ENCODE measurements around the gene RNF113B. TPM values are rescaled to one million over a fixed set of nuclear protein-coding genes. Genes with fewer than 3 reads are reported as not detected.

RNF113B gene
- total RNA-seq, 1 donor from 2014 or later, result not detected

DNA sequence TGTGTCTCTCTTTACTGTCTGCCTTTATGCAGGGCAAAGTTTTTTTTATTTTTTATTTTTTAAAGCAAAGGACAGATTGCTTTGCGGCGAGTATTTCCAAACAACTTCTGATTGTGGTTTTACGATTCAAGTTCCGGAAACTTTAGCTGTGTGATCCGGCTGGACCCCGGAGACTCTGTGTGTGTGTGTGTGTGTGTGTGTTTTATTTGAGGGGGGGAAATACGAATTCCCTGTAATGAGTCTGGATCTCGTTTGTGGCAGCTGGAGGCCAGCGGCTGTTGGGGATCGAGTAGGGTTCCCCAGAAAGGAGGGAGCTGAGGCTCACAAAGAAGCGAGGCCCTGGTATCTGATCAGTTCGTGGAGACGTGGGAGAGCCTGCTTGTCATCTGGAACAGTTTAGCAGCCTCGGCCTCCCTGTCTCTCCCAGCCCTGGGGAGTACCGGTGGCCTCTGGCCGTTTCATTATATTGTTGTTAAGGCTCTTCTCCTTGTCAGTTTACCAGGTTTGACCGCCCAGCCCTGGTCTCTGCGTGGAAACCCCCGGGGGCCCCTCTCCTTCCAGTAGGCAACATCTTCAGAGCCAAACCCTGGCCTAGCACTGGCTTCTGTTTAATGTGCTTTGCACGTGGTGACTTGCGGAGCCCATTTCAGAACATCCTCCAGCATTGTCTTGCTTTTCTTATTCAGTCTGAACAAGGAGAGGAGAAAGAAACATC lies 32.9 kb downstream of the RNF113B start:
- no peak for DNase-seq (ENCODE audit: low spot score)
- intact Hi-C loops (cut with DNase I), result loop anchor here (5.0 kb wide), 3 partner anchors 68 to 528 kb away; no protein-coding TSS in a partner anchor

DNA sequence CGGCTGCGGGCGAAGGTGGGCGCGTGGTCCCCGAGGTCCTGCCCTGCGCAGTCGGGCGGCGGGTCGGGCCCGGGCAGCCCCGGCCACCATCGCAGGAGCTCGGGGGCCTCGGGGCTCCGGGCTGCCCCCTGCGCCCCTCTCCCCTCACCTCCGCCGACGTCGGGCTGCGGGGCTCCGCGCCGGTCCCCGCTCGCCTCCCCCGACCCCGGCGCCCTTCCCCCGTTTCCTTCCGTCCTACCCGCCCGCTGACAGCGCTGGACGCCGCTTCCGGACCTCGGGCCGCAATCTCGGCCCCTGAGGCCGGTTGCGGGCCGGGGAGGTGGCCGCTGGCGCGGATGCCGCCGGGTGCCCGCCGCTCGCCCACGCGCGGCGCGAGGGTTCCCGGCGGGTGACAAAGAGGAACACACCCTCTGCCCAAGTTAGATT lies 33.5 kb downstream of the RNF113B start:
- DNase-seq (ENCODE audit: low spot score), result no peak
- intact Hi-C loops (cut with DNase I), result loop anchor here (2.0 to 5.0 kb wide), 4 partner anchors 29 to 529 kb away; no protein-coding TSS in a partner anchor

DNA sequence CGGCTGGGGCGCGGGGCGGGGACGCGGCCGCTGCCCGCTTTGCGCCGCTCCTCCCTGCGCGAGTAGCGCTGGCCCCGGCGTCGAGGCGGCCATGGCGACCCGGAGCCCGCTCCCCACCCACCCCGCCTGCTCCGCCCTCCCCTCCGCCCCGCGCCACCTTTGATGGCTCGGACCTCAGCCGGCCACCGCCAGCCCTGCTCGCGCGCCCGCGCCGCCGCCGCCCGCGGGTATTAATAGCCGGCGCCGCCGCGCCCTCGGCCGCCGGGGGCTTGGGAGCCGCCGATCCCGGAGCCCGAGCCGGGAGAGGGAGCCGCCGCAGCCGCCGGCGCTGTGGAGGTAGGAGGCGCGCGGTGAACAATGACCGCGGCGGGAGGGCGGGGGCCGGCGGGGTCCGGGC lies 33.9 kb downstream of the RNF113B start:
- peak; percentile 79 for DNase-seq (ENCODE audit: low spot score)
- intact Hi-C loops (cut with DNase I), result loop anchor here (2.0 to 5.0 kb wide), 4 partner anchors 30 to 529 kb away; no protein-coding TSS in a partner anchor

DNA sequence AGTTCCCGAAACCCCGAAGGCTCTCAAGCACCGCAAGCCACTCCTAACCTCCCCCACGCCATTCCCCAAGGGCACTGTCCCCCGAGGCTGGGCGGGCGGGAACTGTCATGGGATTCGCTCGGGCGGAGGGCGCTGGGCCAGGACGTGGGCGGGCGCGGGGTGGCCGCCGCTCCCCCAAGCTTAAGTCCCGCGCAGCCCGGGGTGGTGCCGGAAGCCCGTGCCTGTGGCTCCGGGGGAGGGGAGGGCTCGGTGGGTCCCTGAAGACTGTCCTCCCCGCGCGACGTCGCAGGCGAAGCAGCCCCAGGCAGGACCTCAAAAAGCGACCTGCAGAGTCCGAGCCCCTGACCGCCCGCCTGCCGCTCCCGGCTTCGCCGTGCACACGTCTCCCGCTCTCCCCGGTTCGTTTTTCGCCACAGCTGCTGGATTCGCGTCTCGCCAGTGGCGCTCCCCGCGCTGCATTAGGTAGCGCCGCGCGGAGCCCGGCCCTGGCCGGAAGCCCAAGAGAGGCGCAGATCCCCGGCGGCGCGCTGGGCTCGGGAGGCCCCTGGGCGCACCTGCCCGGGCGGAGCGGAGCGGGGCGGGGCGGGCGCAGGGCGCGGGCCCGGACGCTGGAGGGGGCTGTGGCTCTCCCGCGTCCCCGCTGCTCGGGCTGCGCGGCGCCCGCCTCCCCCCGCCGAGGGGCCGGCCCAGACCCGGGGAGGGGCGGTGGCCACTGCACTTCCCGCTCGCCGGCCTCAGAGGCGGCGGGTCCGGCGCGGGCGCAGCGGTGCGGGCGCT lies 34.5 kb downstream of the RNF113B start, which contains the start of gene FARP1:
TSS of gene FARP1 (plus strand) at position 715 of the 777 bp plus-strand sequence. CDS start 70,149 bp downstream, outside the sequence.
- DNase-seq (ENCODE audit: low spot score), result peak; percentile 80
- intact Hi-C loops (cut with DNase I), result loop anchor here (2.0 to 5.0 kb wide), 4 partner anchors 30 to 530 kb away; no protein-coding TSS in a partner anchor

DNA sequence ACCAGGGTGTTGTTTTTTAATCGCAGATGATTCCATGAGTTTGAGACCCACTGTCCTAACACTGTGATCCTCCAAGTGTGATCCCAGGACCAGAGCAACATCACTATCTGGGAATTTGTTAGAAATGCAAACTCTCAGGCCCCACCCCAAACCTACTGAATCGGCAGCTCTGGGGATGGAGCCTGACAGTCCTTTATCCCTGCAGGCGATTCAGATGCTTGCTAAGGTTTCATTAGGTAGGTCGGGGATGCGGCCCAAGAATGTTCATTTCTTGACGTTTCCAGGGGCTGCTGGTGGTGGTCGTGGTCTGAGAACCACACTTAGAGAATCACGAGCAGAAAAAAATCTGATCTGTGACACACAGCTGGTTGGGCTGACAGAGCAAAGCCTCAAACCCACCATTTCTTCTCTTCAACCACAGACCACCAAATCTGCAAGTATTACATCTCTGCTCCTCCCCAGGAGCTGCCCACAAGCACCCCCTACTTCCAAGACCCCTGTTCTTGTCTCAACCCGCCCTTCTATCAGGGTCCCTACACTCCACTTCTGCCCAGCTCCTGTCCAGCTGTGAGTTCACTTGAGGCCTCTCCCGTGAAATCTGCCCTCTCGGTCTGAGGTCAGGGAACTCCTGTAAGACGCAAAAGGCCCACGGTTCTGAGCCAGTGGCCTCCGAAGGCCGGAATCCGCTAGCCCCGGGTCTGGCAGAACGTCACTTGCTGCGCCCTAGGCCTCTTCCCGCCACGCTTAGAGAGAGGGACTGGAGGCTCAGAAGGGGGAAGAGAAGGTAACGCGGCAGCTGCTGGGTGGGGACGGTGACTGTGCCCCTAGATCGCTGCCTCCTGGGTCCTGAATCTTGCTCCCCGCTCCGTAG lies 35.3 kb downstream of the RNF113B start:
- no peak for DNase-seq (ENCODE audit: low spot score)
- intact Hi-C loops (cut with DNase I), result loop anchor here (2.0 to 5.0 kb wide), 4 partner anchors 31 to 531 kb away; no protein-coding TSS in a partner anchor

DNA sequence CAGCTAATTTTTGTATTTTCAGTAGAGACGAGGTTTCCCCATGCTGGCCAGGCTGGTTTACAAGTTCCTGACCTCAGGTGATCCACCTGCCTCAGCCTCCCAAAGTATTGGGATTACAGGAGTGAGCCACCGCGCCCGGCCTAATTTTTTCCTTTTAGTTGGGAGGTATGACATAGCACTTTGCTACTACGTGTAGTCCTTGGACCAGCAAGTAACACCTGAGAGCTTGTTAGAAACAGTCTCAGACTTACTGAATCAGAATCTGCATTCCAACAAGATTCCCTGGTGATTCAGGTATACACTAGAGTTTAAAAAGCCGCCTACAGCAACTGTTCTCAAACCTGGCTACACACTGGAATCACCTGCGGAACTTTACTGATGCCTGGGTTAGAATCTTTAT lies 36.0 kb downstream of the RNF113B start:
- no peak for DNase-seq (ENCODE audit: low spot score)
- intact Hi-C loops (cut with DNase I), result loop anchor here (5.0 kb wide), 3 partner anchors 71 to 531 kb away; no protein-coding TSS in a partner anchor

DNA sequence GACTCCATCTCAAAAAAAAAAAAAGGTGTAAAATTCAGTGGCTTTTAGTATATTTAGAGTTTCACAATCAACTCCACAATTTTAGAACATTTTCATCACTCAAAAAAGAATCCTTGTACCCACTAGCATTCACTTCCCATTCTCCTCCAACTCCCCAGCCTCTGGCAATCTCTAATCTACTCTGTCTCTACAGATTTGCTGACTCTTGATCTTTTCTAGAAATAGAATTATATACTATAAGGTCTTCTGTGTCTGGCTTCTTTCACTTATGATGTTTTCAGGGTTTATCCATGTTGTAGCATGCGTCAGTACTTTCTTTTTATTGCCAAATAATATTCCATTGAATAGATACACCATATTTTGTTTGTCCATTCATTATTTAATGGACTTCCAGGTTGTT lies 42.2 kb downstream of the RNF113B start:
- no peak for DNase-seq (ENCODE audit: low spot score)
- intact Hi-C loops (cut with DNase I), result no loop called here

DNA sequence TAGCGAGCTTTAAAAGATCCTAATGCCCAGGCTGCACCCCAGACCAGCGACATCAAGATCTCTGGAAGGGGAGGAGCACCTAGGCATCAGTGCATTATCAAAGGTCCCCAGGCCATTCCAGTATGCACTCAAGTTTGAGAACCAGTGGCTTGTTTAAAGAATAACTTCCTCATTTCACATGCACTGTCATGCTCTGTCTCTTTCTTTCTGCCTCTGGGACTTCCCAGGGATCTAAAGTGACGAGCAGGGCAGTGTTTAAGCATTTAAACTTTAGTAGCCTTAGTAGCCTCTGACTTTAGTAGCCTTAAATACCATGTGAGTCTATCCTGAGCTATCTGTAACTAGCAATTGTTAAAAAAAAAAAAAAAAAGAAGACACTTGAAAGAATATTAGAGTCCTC lies 43.1 kb downstream of the RNF113B start:
- no peak for DNase-seq (ENCODE audit: low spot score)
- intact Hi-C loops (cut with DNase I), result no loop called here

DNA sequence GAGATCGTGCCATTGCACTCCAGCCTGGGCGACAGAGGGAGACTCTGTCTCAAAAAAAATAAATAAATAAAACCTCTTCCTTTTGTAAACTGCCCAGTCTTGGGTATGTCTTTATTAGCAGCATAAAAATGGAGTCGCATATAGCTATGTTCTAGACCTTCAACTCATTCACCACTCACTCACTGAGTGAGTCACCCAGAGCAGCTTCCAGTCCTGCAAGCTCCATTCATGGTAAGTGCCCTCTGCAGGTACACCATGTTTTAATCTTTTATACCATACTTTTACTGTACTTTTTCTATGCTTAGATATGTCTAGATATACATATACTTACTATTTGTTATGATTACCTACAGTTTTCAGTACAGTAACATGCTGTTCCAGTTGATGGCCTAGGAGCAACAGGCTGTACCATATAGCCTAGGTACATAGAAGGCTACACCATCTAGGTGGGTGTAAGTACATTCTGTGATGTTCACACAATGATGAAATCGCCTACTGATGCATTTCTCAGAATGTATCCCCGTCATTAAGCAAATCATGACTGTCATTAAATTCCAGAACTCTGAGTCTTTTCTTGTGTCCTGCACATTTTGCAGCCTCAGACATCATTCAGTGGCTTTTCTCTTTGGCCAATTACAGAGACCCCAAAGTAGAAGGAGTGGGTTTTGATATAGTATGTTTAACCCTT lies 47.9 kb downstream of the RNF113B start:
- DNase-seq (ENCODE audit: low spot score), result no peak
- intact Hi-C loops (cut with DNase I), result no loop called here

Small RNA genes lying within 50 kb of the gene (microRNA-seq; reads per million reads assigned to microRNA genes)
- 1.8 reads per million for gene MIR3170

Other genes with a start within 250 kb of the RNF113B start
- 111 TPM for gene IPO5, start 223.6 kb downstream of the RNF113B start, total RNA-seq
- gene FARP1, start 34.2 kb downstream of the RNF113B start, total RNA-seq, result 71.3 TPM